Stimulated activated CD8-positive, alpha-beta memory T cell treated with anti-CD3 and anti-CD28 coated beads, Interleukin-15, amount 100 ng/mL, for 1 hour (primary cell): ENCODE data around the gene SAA4.
"Not testable (repeated sequence)": the region's sequence is repeated elsewhere in the genome, so short reads cannot be mapped to it uniquely, and the experiment has no call there.

ENCODE experiments used
- DNase-seq: peaks from one replicate; pipeline ENCODE4 v3.0.0-alpha.2; 2020; ENCODE audit warnings: low read depth

Gene SAA4

GRCh38 chr11:18236664-18237356, at the start of gene SAA4:
TSS of gene SAA4 (minus strand) at chr11:18236802. CDS start at chr11:18235926, 876 bp downstream.
- DNase-seq: no peak

- no peak for DNase-seq
Measured at GRCh38 chr11:18285841-18286240, 49.2 kb upstream of the SAA4 start.

GRCh38 chr11:18282626-18283025, 46.0 kb upstream of the SAA4 start:
- DNase-seq: no peak

GRCh38 chr11:18280438-18281045, 43.9 kb upstream of the SAA4 start:
- DNase-seq: no peak

- DNase-seq: no peak
Measured at GRCh38 chr11:18277565-18278271, 41.1 kb upstream of the SAA4 start.

GRCh38 chr11:18271206-18271605, 34.6 kb upstream of the SAA4 start:
- no peak for DNase-seq

GRCh38 chr11:18270102-18270501, 33.5 kb upstream of the SAA4 start:
- no peak for DNase-seq

GRCh38 chr11:18269252-18269651, 32.6 kb upstream of the SAA4 start:
- not testable (repeated sequence) for DNase-seq

GRCh38 chr11:18267335-18268133, 30.9 kb upstream of the SAA4 start:
- not testable (repeated sequence) for DNase-seq

GRCh38 chr11:18265949-18266348, 29.3 kb upstream of the SAA4 start, which contains the start of gene SAA1:
TSS of gene SAA1 (plus strand) at chr11:18266264. CDS start at chr11:18266888, 624 bp downstream.
- no peak for DNase-seq

- no peak for DNase-seq
Measured at GRCh38 chr11:18264677-18265555, 28.3 kb upstream of the SAA4 start.

GRCh38 chr11:18264035-18264434, 27.4 kb upstream of the SAA4 start:
- no peak for DNase-seq

- not testable (repeated sequence) for DNase-seq
Measured at GRCh38 chr11:18262681-18263350, 26.2 kb upstream of the SAA4 start.

- no peak for DNase-seq
Measured at GRCh38 chr11:18261721-18262120, 25.1 kb upstream of the SAA4 start.

- no peak for DNase-seq
Measured at GRCh38 chr11:18259259-18259658, 22.7 kb upstream of the SAA4 start.

- no peak for DNase-seq
Measured at GRCh38 chr11:18254781-18255361, 18.3 kb upstream of the SAA4 start.

GRCh38 chr11:18253778-18254338, 17.3 kb upstream of the SAA4 start:
- no peak for DNase-seq

- DNase-seq: no peak
Measured at GRCh38 chr11:18253233-18253632, 16.6 kb upstream of the SAA4 start.

GRCh38 chr11:18248561-18248960, 12.0 kb upstream of the SAA4 start, which contains the start of gene SAA2:
TSS of gene SAA2 (minus strand) at chr11:18248668. CDS start at chr11:18248011, 657 bp downstream.
- no peak for DNase-seq

- not testable (repeated sequence) for DNase-seq
Measured at GRCh38 chr11:18247191-18247581, 10.6 kb upstream of the SAA4 start.
